Liver (tissue), 2 donors: ENCODE measurements around the gene KDM6A.

Source experiments
- FOXA1 ChIP-seq: IDR thresholded peaks from 2 replicates; pipeline ENCODE4 v1.6.1; 2016; ENCODE audit warnings: antibody characterized with exemption
- TF ChIP-seq, protein P1 (sequence below): fragments of 150-350 bp; IDR thresholded peaks from 2 replicates; pipeline ENCODE4 v1.5.1; 2017; ENCODE audit warnings: improper control_type of control experiment, low read depth, low read length; ENCODE audit not compliant: missing input control
- donor health status: healthy.

DNA sequence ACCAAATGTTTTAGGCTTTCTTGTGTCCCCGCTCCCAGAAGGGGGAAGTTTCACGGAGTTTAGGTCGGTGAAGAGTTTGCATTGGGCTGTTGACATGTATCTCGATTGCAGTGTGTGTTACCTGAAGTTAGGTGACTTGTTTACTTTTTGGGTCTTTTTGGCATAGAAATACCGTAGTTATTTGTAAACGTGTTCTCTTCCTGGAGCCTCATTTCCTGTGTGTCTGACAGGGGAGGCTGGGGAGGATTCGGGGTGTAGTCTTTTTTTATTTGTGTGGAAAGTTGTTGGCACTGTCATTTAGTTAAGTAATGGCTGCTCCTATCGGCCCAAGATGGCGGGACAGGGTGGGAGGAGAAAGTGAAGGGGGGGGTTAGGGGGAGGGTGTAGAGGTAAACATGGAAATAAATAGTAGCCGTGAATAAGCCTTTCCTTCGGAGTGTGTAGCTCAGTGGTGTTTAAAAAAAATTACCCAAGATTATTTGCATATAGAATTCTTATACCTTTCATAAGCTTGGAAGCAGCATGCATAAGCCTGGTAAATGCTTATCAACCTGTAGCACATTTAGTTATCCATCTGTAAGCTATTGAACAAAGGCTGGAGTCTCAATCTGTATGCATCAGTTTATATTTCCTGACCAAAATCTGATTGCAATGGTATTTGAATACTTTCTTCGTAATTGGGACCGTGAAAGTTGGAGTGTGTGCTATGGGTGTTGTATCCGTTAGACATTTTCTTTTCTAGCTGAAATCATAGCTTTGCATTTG is 1.6 kb downstream of the KDM6A start:
- TF ChIP-seq, protein P1, sequence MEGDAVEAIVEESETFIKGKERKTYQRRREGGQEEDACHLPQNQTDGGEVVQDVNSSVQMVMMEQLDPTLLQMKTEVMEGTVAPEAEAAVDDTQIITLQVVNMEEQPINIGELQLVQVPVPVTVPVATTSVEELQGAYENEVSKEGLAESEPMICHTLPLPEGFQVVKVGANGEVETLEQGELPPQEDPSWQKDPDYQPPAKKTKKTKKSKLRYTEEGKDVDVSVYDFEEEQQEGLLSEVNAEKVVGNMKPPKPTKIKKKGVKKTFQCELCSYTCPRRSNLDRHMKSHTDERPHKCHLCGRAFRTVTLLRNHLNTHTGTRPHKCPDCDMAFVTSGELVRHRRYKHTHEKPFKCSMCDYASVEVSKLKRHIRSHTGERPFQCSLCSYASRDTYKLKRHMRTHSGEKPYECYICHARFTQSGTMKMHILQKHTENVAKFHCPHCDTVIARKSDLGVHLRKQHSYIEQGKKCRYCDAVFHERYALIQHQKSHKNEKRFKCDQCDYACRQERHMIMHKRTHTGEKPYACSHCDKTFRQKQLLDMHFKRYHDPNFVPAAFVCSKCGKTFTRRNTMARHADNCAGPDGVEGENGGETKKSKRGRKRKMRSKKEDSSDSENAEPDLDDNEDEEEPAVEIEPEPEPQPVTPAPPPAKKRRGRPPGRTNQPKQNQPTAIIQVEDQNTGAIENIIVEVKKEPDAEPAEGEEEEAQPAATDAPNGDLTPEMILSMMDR: no peak
- no peak for TF ChIP-seq FOXA1
